ENCODE data around the gene SH3RF3. TPM values are rescaled to one million over a fixed set of nuclear protein-coding genes. Genes with fewer than 3 reads are reported as not detected.
A peak's percentile ranks its signal among the peaks of the same experiment; 100 is the strongest.

SH3RF3 gene
- total RNA-seq, 1 experiment from 2014 or later, result 4.9 TPM

DNA sequence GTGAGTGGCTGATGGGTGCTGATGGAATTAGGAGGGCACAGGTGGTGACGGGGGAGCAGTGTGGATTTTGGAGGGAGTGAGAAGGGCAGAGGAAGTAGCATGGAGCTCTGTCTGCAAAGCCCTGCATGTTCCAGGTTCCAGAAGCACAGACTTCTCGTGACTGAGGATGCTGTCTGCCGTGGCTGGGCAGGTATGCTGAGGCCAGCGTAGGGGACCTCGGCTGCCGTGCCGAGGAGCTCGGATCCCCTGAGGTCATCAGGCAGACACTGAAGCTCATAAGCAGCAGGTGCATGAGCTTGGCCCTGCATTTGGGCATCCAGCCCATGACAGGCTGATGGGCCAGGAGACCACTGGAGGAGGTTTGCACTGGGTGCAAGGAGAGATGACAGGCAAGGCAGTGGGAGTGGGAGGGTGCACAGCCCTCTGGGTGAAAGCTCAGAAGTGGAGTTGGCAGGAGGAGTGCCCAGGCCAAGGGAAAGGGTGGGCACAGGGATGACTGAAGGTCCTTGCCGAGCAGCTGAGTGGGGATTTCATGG, 215.3 kb downstream of the SH3RF3 start:
- Histone ChIP-seq H3K36me3 (ENCODE audit: control insufficient read depth, insufficient read depth, low read length) (no peaks in the 10 kb centered on the region), H3K4me1 (ENCODE audit: control insufficient read depth, insufficient read depth, low read length) (no peaks in the 10 kb centered on the region), H3K27me3 (ENCODE audit: control insufficient read depth, insufficient read depth, low read length) (no peaks in the 10 kb centered on the region), H3K4me3 (ENCODE audit: low read depth in 2 of 2, low read length in 2 of 2) (no peak overlapping the region), H3K9me3 (ENCODE audit: control insufficient read depth, insufficient read depth, low read depth, low read length) (no peaks in the 10 kb centered on the region), H3K27ac (ENCODE audit: low read length) (no peak overlapping the region)
- BruUV-seq (replicated peaks), result no TSS peak
- intact Hi-C loops (cut with micrococcal nuclease; ENCODE audit: unreplicated experiment) (no loop called here), in situ Hi-C loops (cut with HindIII; ENCODE audit: low pct_unique_long_range_greater_than_20kb, low sequenced_read_pairs) (no loop called here)
- ChIA-PET POLR2A (no interaction called here), CTCF (interaction anchor here (1.1 kb wide), 1 partner anchor 166 kb away, joined by 3 read pairs; no protein-coding TSS in a partner anchor)
- DNase-seq (ENCODE audit: low read depth, low spot score) (no peak), ATAC-seq (0 out of 2 replicates have a peak, but pooled peaks have one; percentile 6)
- TF ChIP-seq CTCF (IDR thresholded peaks at IDR 0.05), result no peak
- TF ChIP-seq REST (IDR thresholded peaks at IDR 0.05; ENCODE audit: insufficient read depth in 1 of 2, low read depth in 2 of 2, low read length in 1 of 2), result no peak
- no peak for TF ChIP-seq POLR2AphosphoS5 (IDR thresholded peaks at IDR 0.05; ENCODE audit: low read depth, low read length)
- TF ChIP-seq SIN3A (IDR thresholded peaks at IDR 0.05; ENCODE audit: borderline replicate concordance, insufficient read depth, low read depth, low read length), result no peak
- no peak for TF ChIP-seq TCF7L2 (IDR thresholded peaks at IDR 0.05; ENCODE audit: low read depth, low read length)

DNA sequence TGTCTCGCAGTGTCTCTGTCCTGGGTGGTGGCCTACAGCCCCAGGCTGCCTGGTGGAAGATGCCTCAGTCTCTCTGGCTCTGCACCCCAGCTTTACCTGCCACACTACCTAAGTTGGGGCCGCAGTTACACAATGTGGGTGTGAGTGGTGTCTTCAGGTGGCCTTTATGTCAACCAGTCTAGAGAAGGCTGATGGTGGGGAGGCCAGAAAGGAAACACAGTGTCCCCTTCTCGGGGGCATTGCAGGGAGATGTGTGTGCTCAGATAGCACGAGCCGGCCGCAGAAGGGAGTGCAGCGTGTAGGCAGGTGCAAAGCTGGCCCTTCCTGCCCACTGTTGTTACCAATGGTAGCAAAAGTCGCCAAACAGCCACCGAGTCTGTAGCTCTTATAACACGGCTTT, 216.1 kb downstream of the SH3RF3 start:
- Histone ChIP-seq H3K27me3 (ENCODE audit: control insufficient read depth, insufficient read depth, low read length) (no peaks in the 10 kb centered on the region), H3K9me3 (ENCODE audit: control insufficient read depth, insufficient read depth, low read depth, low read length) (no peaks in the 10 kb centered on the region), H3K4me1 (ENCODE audit: control insufficient read depth, insufficient read depth, low read length) (no peaks in the 10 kb centered on the region), H3K36me3 (ENCODE audit: control insufficient read depth, insufficient read depth, low read length) (no peaks in the 10 kb centered on the region), H3K4me3 (ENCODE audit: low read depth in 2 of 2, low read length in 2 of 2) (no peak overlapping the region), H3K27ac (ENCODE audit: low read length) (no peak overlapping the region)
- CTCF ChIA-PET, result no interaction called here
- intact Hi-C loops (cut with micrococcal nuclease; ENCODE audit: unreplicated experiment) (no loop called here), in situ Hi-C loops (cut with HindIII; ENCODE audit: low pct_unique_long_range_greater_than_20kb, low sequenced_read_pairs) (no loop called here)
- POLR2A ChIA-PET, result no interaction called here
- no peak for DNase-seq (ENCODE audit: low read depth, low spot score)
- no TSS peak for BruUV-seq (replicated peaks)
- TF ChIP-seq CTCF (IDR thresholded peaks at IDR 0.05), result no peak
- peak; percentile 15; the same call in 1 of the 2 replicates for ATAC-seq

Data from Panc1 (cell line).